ENCODE results near the gene SUSD5. TPM values are rescaled to one million over a fixed set of nuclear protein-coding genes. Genes with fewer than 3 reads are reported as not detected.
"Not testable (repeated sequence)": the region's sequence is repeated elsewhere in the genome, so short reads cannot be mapped to it uniquely, and the experiment has no call there.

Gene SUSD5
- total RNA-seq, 2 experiments from 2014 or later, result not detected

DNA sequence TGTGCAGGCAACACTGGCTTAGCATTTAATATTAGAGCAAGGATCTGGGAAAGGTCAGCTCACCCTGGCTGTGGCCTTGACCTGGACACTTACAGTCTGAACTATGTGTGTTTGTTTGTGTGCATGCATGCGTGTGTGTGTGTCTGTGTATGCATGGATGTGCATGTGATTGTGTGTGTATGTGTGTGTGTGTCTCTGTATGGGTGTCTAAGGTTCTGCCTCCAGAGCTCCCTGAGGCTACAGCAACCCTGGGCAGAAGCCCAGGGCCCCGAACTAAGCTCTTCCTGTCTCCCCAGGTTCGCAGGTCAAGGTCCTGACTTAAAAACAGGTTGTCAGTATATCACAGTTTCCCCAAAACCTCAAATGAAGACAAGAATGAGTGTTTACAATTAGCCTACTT lies 51.3 kb downstream of the SUSD5 start:
- intact Hi-C loops (cut with micrococcal nuclease), result no loop called here
- no peaks in the 10 kb centered on the region for H3K9me3 Mint-ChIP-seq

DNA sequence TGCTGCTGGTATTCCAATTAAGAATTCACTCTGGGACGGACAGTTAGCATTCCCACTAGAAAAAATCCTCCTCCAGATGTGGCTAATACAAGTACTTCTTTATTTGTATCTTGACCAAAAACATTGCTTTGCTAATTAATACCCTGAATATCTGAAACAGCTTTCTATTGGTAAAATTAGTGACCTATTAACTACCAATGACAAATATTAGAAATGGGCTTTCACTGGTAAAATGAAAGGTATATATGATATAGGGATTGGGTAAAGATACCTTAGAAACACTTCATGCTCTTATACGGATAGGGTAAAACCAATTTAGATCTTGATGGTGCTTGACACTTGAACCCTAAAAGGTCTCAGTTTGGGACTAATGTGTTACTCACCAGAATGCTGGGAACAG lies 52.5 kb downstream of the SUSD5 start:
- intact Hi-C loops (cut with micrococcal nuclease), result no loop called here
- Mint-ChIP-seq H3K9me3 (no peaks in the 10 kb centered on the region), H3K36me3 (ENCODE audit: low read depth) (no peaks in the 10 kb centered on the region), H3K27me3 (ENCODE audit: low read depth) (peaks cover 3% of the 10 kb centered on the region), H3K4me3 (no peak overlapping the region), H3K4me1 (ENCODE audit: low read depth) (peaks cover 1% of the 10 kb centered on the region), H3K27ac (no peak overlapping the region)
- no peak for DNase-seq
- CTCF ChIA-PET, result no interaction called here

More for the DNA sequence above, 51.3 kb downstream of the SUSD5 start:
- no peak overlapping the region for H3K4me3 Mint-ChIP-seq
- no peaks in the 10 kb centered on the region for H3K36me3 Mint-ChIP-seq (ENCODE audit: low read depth)
- no peak for DNase-seq
- no peak overlapping the region for H3K27ac Mint-ChIP-seq
- CTCF ChIA-PET, result interaction anchor here (0.6 to 1.6 kb wide), 2 partner anchors 36 to 577 kb away, joined by 3 to 5 read pairs; no protein-coding TSS in a partner anchor
- H3K4me1 Mint-ChIP-seq (ENCODE audit: low read depth), result peaks cover 7% of the 10 kb centered on the region
- no peaks in the 10 kb centered on the region for H3K27me3 Mint-ChIP-seq (ENCODE audit: low read depth)

DNA sequence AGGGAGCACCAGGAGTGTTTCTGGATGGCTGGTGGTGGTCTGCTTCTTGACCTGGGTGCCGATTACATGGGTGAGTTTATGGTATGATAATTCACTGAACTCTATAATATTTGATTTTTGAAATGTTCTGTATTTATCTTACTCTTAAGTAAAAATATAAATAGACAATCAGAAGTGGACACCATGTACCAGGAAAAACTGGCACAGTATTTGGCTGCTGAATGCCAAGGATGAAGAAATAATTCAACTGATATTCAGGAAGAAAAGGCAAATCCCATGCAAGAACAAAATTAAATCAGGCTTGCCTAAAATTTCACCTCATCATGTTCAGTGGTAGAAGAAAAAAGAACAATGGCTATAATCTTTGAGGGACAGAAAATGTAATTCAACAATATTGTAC lies 53.2 kb downstream of the SUSD5 start:
- DNase-seq, result no peak
- Mint-ChIP-seq H3K27ac (no peak overlapping the region), H3K4me1 (ENCODE audit: low read depth) (peaks cover 1% of the 10 kb centered on the region), H3K36me3 (ENCODE audit: low read depth) (no peaks in the 10 kb centered on the region), H3K27me3 (ENCODE audit: low read depth) (peaks cover 3% of the 10 kb centered on the region), H3K9me3 (no peaks in the 10 kb centered on the region), H3K4me3 (no peak overlapping the region)
- CTCF ChIA-PET, result no interaction called here
- intact Hi-C loops (cut with micrococcal nuclease), result no loop called here

DNA sequence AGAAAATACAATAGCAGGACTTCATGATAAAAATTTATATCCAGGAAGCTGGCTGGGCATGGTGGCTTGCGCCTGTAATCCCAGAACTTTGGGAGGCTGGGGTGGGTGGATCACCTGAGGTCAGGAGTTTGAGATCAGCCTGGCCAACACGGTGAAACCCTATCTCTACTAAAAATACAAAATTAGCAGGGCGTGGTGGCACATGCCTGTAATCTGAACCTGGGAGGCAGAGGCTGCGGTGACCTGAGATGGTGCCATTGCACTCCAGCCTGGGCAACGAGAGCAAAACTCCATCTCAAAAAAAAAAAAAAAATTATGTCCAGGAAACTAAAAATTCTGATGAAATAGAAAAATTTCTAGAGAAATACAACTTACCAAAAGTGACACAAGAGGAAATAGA lies 56.0 kb downstream of the SUSD5 start:
- H3K27ac Mint-ChIP-seq; intact Hi-C loops (cut with micrococcal nuclease); H3K4me1 Mint-ChIP-seq (ENCODE audit: low read depth); H3K9me3 Mint-ChIP-seq; H3K4me3 Mint-ChIP-seq; CTCF ChIA-PET; DNase-seq; H3K36me3 Mint-ChIP-seq (ENCODE audit: low read depth): not testable (repeated sequence)
- H3K27me3 Mint-ChIP-seq (ENCODE audit: low read depth), result peaks cover 17% of the 10 kb centered on the region

DNA sequence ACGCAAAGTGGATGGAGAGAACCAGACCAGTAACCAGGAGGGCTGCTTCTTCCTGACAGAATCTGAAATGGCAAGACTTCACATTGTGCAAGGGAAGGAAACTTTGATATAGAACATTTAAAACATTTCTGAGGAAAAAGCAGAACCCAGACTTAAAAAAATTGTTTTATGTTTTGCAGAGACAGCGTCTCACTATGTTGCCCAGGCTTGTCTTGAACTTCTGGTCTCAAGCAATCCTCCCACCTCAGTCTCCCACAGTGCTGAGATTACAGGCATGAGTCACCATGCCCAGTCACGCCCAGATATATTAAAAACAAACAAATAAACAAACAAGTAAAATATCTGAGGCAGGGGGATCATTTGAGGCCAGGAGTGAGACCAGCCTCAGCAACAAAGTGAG lies 58.6 kb downstream of the SUSD5 start:
- Mint-ChIP-seq H3K27me3 (ENCODE audit: low read depth) (peaks cover 21% of the 10 kb centered on the region), H3K9me3 (no peaks in the 10 kb centered on the region), H3K36me3 (ENCODE audit: low read depth) (no peaks in the 10 kb centered on the region), H3K27ac (no peak overlapping the region), H3K4me1 (ENCODE audit: low read depth) (peaks cover 1% of the 10 kb centered on the region), H3K4me3 (no peak overlapping the region)
- DNase-seq, result no peak
- CTCF ChIA-PET, result interaction anchor here (1.7 kb wide), 1 partner anchor 29 kb away, joined by 4 read pairs; no protein-coding TSS in a partner anchor
- intact Hi-C loops (cut with micrococcal nuclease), result no loop called here

DNA sequence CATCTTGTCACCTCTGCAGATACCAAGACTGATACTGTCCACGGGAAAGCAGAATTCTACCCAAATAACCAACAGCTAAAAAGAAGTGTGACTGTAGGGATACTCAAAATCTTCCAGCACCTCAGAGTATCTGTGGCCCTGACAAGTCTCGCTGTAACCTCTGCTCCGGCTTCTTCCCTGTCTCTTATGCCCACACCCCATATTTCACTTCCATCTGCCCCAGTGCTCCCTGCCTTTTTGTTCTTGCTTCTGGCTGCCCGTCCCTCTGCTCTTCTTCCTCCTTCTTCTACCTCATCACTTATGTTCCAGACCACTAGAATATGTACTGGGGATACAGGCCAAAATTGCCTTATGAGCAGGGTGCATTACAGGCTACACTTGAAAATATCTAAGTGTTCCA lies 59.4 kb downstream of the SUSD5 start:
- H3K4me3 Mint-ChIP-seq, result no peak overlapping the region
- no peaks in the 10 kb centered on the region for H3K36me3 Mint-ChIP-seq (ENCODE audit: low read depth)
- H3K27ac Mint-ChIP-seq, result no peak overlapping the region
- CTCF ChIA-PET, result interaction anchor here (1.7 kb wide), 1 partner anchor 28 kb away, joined by 4 read pairs; no protein-coding TSS in a partner anchor
- H3K27me3 Mint-ChIP-seq (ENCODE audit: low read depth), result peaks cover 22% of the 10 kb centered on the region
- H3K4me1 Mint-ChIP-seq (ENCODE audit: low read depth), result peaks cover 1% of the 10 kb centered on the region
- H3K9me3 Mint-ChIP-seq, result no peaks in the 10 kb centered on the region
- no peak for DNase-seq
- intact Hi-C loops (cut with micrococcal nuclease), result no loop called here

DNA sequence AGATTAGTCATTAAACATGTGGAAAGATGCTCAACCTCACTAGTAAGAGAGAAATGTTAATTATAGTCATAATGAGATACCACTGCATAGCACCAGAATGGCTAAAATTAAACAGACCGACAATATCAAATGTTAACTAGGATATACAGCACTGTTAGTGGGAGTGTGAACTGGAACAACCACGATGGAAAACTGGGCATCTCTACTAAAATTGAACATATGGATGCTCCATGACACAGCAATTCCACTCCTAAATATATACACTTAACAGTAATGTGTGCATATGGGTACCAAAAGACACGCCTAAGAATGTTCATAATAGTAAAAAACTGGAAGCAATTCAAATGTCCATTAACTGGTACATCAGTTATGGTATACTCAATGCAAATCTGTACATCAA lies 63.3 kb downstream of the SUSD5 start:
- Mint-ChIP-seq H3K36me3 (ENCODE audit: low read depth) (no peaks in the 10 kb centered on the region), H3K27me3 (ENCODE audit: low read depth) (peaks cover 29% of the 10 kb centered on the region), H3K27ac (no peak overlapping the region), H3K4me1 (ENCODE audit: low read depth) (no peaks in the 10 kb centered on the region), H3K4me3 (no peak overlapping the region), H3K9me3 (no peaks in the 10 kb centered on the region)
- no peak for DNase-seq
- intact Hi-C loops (cut with micrococcal nuclease), result no loop called here
- CTCF ChIA-PET, result no interaction called here

DNA sequence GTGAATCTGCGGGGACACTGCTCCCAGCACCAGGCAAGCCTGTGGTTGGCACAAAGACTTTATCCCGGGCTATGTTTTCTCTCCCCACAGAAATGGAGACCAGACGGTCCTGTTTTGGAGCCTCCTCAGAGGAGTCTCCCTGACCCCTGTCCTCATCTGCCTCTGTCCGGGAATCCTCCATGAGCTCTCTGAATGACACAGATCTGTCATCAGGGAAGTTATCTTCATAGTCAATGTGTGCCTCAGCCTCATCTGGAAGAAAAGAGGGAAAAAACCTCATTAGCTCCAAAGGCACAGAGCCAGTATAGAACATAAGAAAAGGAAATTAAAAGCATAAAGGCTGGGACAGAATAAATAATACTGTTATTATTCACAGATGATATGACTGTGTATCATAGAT lies 64.8 kb downstream of the SUSD5 start:
- H3K4me3 Mint-ChIP-seq, result no peak overlapping the region
- H3K36me3 Mint-ChIP-seq (ENCODE audit: low read depth), result no peaks in the 10 kb centered on the region
- peaks cover 20% of the 10 kb centered on the region for H3K27me3 Mint-ChIP-seq (ENCODE audit: low read depth)
- H3K27ac Mint-ChIP-seq, result no peak overlapping the region
- no peaks in the 10 kb centered on the region for H3K9me3 Mint-ChIP-seq
- intact Hi-C loops (cut with micrococcal nuclease), result no loop called here
- no peak for DNase-seq
- H3K4me1 Mint-ChIP-seq (ENCODE audit: low read depth), result no peaks in the 10 kb centered on the region
- CTCF ChIA-PET, result interaction anchor here (1.8 kb wide), 1 partner anchor 22 kb away, joined by 7 read pairs; no protein-coding TSS in a partner anchor

DNA sequence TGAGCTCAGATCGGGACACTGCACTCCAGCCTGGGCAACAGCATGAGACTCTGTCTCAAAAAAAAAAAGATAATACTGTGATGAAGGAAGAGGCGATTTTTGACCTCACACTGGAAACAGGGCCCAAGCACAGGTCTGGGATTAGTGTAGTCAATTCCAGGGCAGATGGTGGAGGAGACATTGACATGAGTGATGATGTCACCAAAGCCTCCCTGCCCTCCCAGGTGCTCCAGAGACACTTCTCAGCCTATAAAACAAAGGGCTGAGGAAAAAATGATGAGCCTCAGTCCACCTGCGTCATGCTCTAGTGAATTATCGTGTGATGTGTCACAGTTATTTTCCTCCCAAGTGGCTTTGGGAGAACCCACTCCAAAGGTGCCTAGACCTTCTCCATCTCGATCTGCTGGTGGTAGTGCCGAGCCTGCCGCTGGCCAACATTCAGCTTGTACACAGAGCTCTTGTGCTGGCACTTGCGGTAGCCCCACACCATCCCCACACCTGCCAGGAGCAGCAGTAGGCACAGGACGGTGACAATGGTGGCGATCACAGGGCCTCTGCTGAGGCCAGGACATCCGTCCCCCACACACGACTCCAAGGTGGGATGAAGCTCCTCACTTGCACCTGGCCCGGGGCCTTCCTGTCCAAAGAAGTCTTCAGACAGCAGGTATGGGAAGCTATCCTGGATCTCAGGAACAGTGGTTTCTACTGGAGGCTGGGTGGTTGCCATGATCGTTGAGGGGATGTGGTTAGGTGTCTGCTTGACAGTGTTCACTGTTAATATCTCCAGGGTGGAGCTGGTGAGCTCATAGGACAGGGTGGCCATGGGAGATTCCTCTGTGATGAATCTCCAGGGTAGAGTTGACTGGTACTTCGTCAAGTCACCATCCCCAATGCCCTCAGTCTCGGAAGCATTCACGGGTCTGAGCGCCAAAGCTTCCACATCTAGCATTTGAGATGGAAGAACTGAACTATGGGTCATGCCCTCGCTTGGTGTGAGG lies 65.9 kb downstream of the SUSD5 start:
- Mint-ChIP-seq H3K4me3 (no peak overlapping the region), H3K36me3 (ENCODE audit: low read depth) (no peaks in the 10 kb centered on the region), H3K27ac (no peak overlapping the region), H3K27me3 (ENCODE audit: low read depth) (peaks cover 15% of the 10 kb centered on the region), H3K9me3 (no peaks in the 10 kb centered on the region), H3K4me1 (ENCODE audit: low read depth) (no peaks in the 10 kb centered on the region)
- no peak for DNase-seq
- CTCF ChIA-PET, result interaction anchor here (1.8 kb wide), 1 partner anchor 220 kb away, joined by 4 read pairs; no protein-coding TSS in a partner anchor
- intact Hi-C loops (cut with micrococcal nuclease), result no loop called here

DNA sequence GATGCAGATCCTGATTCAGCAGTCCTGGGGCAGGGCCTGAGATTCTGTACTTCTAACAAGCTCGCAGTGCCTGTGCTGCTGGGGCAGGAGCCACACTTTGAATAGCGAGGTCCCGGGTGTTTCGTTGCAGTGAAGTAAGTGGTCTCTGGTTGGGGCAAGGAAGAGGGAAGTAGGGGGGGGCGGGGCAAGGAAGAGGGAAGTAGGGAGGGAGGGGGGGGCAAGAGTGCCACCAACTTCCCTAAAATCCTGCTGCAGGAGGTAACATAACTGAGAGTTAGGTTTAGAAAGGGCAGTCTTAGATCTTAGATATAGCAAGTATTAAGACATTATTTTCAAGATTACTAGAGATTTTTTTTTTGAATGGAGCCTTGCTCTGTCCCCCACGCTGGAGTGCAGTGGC lies 69.3 kb downstream of the SUSD5 start:
- no peak overlapping the region for H3K4me3 Mint-ChIP-seq
- CTCF ChIA-PET, result interaction anchor here (3.0 kb wide), 1 partner anchor 18 kb away, joined by 19 read pairs; no protein-coding TSS in a partner anchor
- no peak for DNase-seq
- H3K9me3 Mint-ChIP-seq, result no peaks in the 10 kb centered on the region
- no peaks in the 10 kb centered on the region for H3K4me1 Mint-ChIP-seq (ENCODE audit: low read depth)
- no peak overlapping the region for H3K27ac Mint-ChIP-seq
- H3K36me3 Mint-ChIP-seq (ENCODE audit: low read depth), result no peaks in the 10 kb centered on the region
- H3K27me3 Mint-ChIP-seq (ENCODE audit: low read depth), result peaks cover 10% of the 10 kb centered on the region
- intact Hi-C loops (cut with micrococcal nuclease), result no loop called here

DNA sequence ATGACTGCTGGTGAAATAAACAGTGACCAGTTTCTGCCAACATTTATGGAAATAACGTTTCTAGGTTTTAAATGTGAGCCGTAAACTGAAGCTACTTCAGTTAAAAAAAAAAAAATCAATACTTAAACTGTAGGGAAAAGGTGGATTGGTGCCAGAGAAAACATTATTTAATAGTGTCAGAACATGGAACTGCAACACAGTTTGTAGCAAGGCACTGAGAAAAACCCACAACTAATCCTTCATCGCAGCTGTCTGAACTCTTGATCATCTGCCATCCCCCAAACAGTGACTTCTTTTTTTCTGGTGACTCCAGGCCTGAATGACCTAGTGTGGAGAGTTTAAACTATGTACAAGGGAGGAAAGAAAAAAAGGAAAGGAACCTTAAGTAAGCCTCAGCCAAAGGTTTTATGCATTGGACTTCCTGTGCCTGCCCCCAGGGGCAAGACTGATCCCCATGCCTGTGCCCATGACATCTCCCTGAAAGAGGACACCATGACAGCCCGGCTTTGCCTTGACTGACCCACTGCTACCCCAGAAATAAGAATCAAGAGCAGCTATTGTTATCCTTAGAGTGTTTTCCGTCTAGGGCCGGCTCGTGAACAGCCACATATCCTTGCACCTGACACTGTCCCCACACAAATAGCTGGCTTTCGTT lies 71.7 kb downstream of the SUSD5 start:
- CTCF ChIA-PET, result interaction anchor here (1.1 to 3.0 kb wide), 4 partner anchors 8 to 226 kb away, joined by 3 to 19 read pairs (median 6); no protein-coding TSS in a partner anchor
- intact Hi-C loops (cut with micrococcal nuclease), result no loop called here
- no peaks in the 10 kb centered on the region for H3K9me3 Mint-ChIP-seq
- H3K27me3 Mint-ChIP-seq (ENCODE audit: low read depth), result peaks cover 2% of the 10 kb centered on the region
- H3K4me3 Mint-ChIP-seq, result no peak overlapping the region
- peaks cover 7% of the 10 kb centered on the region for H3K36me3 Mint-ChIP-seq (ENCODE audit: low read depth)
- H3K4me1 Mint-ChIP-seq (ENCODE audit: low read depth), result no peaks in the 10 kb centered on the region
- no peak for DNase-seq
- no peak overlapping the region for H3K27ac Mint-ChIP-seq

DNA sequence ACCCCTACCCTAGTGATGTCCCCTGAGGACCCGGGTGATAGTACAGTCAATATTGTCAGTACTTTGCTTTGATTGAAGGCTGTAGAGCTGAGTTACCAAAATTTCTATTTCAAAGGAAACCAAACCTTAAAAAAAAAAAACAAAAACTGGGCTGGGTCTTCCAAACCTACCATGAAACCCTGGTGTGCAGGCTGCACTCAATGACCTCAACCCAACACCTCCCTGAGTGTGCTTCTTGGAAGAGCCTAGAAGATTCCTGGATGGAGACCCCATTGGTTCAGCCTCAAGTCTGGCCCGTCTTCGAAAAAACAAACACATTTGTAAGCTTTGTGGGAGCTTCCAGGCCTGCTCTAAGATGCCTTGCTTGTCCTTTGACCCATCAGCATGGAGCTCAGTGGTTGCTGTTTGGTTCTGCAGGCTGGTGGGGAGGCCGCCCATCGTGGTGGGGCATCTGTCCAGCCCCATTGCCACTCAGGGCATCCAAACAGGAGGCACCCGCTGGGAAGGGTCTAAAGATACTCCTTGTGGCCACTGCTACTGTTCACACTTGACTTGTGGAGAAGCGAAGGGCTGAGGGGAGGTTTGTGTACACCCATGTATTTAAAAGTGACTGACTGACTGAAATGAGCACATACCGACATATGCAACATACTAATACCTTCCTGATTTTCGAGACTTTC lies 72.6 kb downstream of the SUSD5 start:
- Mint-ChIP-seq H3K36me3 (ENCODE audit: low read depth) (peaks cover 9% of the 10 kb centered on the region), H3K27me3 (ENCODE audit: low read depth) (no peaks in the 10 kb centered on the region), H3K27ac (no peak overlapping the region), H3K4me1 (ENCODE audit: low read depth) (no peaks in the 10 kb centered on the region), H3K9me3 (no peaks in the 10 kb centered on the region), H3K4me3 (no peak overlapping the region)
- no peak for DNase-seq
- CTCF ChIA-PET, result interaction anchor here (0.6 to 1.0 kb wide), 2 partner anchors 15 to 540 kb away, joined by 4 to 5 read pairs; no protein-coding TSS in a partner anchor
- intact Hi-C loops (cut with micrococcal nuclease), result no loop called here
